Esophagus squamous epithelium (tissue), 4 donors: ENCODE measurements around the gene TP53.

Experiments
- POLR2A ChIP-seq, 4 donors: fragments of 450-650 bp; IDR thresholded peaks; one replicate each; pipeline ENCODE4 v1.6.1; 2017; ENCODE audit warnings: antibody characterized with exemption in 4 of 4, mild to moderate bottlenecking in 4 of 4, moderate library complexity in 3 of 4
- TF ChIP-seq, protein P1 (sequence below), 6 experiments: fragments of 450-650 bp in 4 of 6; fragments of 200-600 bp in 2 of 6; sonication (generic) in 2 of 6; IDR thresholded peaks; one replicate each; pipeline ENCODE4 v1.5.1; 2016 to 2019; ENCODE audit warnings: antibody characterized with exemption in 6 of 6, mild to moderate bottlenecking in 4 of 6, moderate library complexity in 4 of 6

DNA sequence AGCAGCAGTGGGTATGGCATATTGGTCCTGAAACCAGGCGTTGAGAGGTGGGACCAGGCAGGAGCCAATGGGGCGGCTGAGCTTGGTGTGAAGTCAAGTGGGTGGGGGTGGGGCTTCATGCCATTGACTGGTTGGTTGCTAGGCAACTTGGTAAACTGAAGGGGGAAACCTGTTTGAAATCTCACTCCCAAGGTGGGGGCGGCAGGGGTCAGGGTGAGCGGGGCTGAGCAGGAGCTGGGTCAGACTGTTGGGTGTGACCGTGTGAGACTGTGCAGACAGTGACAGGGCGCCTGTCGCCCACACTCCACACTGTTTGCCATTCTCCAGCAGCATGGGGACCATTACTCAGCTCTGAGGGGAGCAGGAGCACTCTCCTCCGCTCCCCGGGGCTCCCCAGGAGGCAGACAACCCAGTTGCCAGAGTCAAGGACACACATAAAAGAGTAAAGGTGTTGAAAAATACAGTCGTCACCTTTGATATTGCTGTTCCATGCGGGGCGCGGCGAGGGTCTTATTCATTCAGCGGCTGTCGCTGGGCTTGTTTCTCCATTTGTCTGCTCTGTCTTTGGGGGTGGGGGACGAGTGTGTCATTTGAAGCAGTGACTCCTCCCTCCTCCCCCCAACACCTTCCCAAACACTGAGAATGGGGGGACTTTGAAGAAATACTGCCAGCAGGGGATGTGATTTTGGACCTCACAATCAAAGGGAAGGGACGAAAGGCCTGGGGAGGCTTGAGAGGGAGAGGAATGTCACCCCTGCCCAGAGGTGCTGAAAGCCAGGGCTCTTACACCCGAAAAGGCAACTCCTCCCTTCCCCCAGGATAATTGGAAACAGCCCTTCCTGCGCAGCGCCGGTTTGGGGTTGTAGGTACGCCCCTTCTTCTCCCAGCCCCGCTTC, 16.5 kb upstream of the TP53 start:
- TF ChIP-seq, protein P1, sequence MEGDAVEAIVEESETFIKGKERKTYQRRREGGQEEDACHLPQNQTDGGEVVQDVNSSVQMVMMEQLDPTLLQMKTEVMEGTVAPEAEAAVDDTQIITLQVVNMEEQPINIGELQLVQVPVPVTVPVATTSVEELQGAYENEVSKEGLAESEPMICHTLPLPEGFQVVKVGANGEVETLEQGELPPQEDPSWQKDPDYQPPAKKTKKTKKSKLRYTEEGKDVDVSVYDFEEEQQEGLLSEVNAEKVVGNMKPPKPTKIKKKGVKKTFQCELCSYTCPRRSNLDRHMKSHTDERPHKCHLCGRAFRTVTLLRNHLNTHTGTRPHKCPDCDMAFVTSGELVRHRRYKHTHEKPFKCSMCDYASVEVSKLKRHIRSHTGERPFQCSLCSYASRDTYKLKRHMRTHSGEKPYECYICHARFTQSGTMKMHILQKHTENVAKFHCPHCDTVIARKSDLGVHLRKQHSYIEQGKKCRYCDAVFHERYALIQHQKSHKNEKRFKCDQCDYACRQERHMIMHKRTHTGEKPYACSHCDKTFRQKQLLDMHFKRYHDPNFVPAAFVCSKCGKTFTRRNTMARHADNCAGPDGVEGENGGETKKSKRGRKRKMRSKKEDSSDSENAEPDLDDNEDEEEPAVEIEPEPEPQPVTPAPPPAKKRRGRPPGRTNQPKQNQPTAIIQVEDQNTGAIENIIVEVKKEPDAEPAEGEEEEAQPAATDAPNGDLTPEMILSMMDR (IDR thresholded peaks at IDR 0.05) = no peak
- TF ChIP-seq POLR2A (IDR thresholded peaks at IDR 0.05) = no peak
